ENCODE data around the gene NLRP6.

Gene NLRP6

GRCh38 chr11:299081-299891 lies 21.1 kb downstream of the NLRP6 start, which contains the start of gene IFITM5:
Gene IFITM5, minus strand, starts transcription at chr11:299526. Its CDS starts 36 bp downstream, at chr11:299490.
- POLR2A ChIA-PET = no interaction called here
- CTCF ChIA-PET = interaction anchor here (1.2 to 2.0 kb wide), 4 partner anchors 13 to 220 kb away, joined by 3 to 13 read pairs (median 4); no protein-coding TSS in a partner anchor
- TF ChIP-seq CTCF (IDR thresholded peaks at IDR 0.05; ENCODE audit: control extremely low read depth, extremely low read depth, low read depth, missing control alignments) = no peak
- no peak for DNase-seq (ENCODE audit: extremely low spot score)

DNA sequence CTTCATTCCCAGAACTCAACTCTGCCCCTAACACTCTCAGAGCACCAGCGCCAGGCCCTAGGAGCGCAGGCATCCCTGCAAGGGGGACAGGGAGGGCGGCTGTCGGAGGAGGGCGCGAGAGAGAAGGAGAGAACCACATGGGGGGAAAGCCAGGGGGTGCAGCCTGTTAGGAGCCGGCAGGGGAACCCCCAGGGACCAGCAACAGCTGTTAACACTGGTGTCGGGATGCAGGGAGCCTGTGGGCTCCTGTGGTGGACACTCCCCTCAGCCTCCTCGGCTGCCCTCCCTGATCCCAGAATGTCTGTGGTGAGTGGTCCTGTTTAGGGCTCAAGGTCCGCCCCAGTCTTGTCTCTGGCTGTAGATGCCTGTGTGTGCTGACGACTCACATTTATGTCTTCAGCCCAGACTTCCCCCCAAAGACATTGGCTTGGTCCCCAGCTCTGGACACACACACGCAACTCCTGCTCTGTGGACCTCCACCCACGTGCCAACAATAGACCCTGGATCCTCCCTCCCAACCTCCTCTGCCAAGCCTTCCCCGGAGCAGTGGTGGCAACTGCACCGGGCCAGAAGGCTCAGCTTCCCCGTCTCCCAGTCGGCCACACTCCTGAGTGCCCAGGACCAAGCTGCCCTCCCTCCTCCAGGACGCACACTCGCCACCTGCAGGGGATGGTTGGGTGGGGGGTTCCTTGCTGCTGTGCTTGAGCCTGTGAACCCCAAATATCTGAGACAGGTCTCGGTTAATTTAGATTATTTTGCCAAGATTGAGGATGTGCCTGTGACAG lies 21.9 kb downstream of the NLRP6 start:
- CTCF ChIA-PET = interaction anchor here (1.0 to 2.9 kb wide), 3 partner anchors 10 to 49 kb away, joined by 3 to 10 read pairs (median 5); no protein-coding TSS in a partner anchor
- TF ChIP-seq CTCF (IDR thresholded peaks at IDR 0.05; ENCODE audit: control extremely low read depth, extremely low read depth, low read depth, missing control alignments) = peak; percentile 41
- POLR2A ChIA-PET = interaction anchor here (0.6 kb wide), 1 partner anchor 52 kb away, joined by 3 read pairs; no protein-coding TSS in a partner anchor
- no peak for DNase-seq (ENCODE audit: extremely low spot score)

DNA sequence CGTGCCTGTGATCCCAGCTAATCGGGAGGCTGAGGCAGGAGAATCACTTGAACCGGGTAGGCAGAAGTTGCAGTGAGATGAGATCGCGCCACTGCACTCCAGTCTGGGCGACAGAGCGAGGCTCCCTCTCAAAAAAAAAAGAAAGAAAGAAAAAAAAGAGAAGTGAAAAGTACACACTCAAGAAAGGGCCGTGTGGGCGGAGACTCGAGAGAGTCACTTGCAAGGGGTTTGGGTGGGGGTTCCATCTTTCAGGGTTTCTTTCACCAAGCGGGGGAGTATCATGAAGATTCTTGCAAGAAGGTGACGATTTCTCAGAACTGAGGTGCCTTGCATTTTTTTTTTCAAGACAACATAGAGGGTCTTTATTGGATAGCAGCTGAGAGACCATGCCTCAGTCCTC lies 25.2 kb downstream of the NLRP6 start:
- POLR2A ChIA-PET = no interaction called here

DNA sequence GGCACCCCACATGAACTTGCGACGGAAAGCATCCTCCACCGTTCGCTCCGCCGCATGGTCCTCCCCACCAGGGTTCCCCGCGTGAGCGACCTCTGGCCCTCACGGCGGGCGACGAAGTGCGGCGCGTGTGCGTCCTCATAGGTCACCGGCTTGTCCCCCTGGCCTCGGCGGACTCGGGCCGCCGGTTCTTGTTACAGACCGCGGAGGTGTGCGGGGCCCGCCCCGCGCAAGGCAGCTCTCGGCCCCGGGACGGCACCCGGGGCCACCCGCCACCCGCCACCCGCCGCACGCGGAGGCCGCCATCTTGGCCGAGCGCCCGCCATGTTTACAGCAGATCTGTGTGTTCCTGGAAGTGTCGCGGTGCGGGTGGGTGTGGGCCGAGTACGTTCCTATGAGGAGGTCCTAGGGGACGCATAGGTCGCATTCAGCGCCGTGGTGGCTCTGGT lies 25.9 kb downstream of the NLRP6 start:
- POLR2A ChIA-PET = no interaction called here
- CTCF ChIA-PET = interaction anchor here (0.7 to 3.7 kb wide), 6 partner anchors 12 to 212 kb away, joined by 3 to 33 read pairs (median 3); no protein-coding TSS in a partner anchor
- no peak for TF ChIP-seq CTCF (IDR thresholded peaks at IDR 0.05; ENCODE audit: control extremely low read depth, extremely low read depth, low read depth, missing control alignments)
- DNase-seq (ENCODE audit: extremely low spot score) = no peak

More for the DNA sequence above, 25.2 kb downstream of the NLRP6 start:
- no peak for TF ChIP-seq CTCF (IDR thresholded peaks at IDR 0.05; ENCODE audit: control extremely low read depth, extremely low read depth, low read depth, missing control alignments)
- CTCF ChIA-PET = interaction anchor here (1.4 kb wide), 1 partner anchor 52 kb away, joined by 3 read pairs; no protein-coding TSS in a partner anchor
- DNase-seq (ENCODE audit: extremely low spot score) = no peak

GRCh38 chr11:304915-305843 lies 27.0 kb downstream of the NLRP6 start:
- TF ChIP-seq CTCF (IDR thresholded peaks at IDR 0.05; ENCODE audit: control extremely low read depth, extremely low read depth, low read depth, missing control alignments) = peak; percentile 69
- peak; percentile 73 for DNase-seq (ENCODE audit: extremely low spot score)
- ChIA-PET POLR2A (no interaction called here), CTCF (interaction anchor here (0.7 to 3.7 kb wide), 14 partner anchors 11 to 211 kb away, joined by 3 to 33 read pairs (median 4); no protein-coding TSS in a partner anchor)

All from GM10248 (cell line).